GM19043 (cell line): ENCODE data around the gene MAD2L2.

Source experiments
- ATAC-seq: cut with Tn5 transposase; IDR thresholded peaks from one replicate; pipeline ENCODE4 v1.9.1; 2021; ENCODE audit warnings: low read depth; ENCODE audit not compliant: unreplicated experiment

MAD2L2 gene

GRCh38 chr1:11681071-11681771 lies at the start of gene MAD2L2:
Gene MAD2L2, minus strand, starts transcription at chr1:11681148. Its CDS starts 547 bp downstream, at chr1:11680601.
- ATAC-seq = peak; percentile 89

GRCh38 chr1:11730429-11730891 lies 49.5 kb upstream of the MAD2L2 start:
- ATAC-seq = peak; percentile 57

- ATAC-seq = no peak
Observed at GRCh38 chr1:11729498-11730428, 48.8 kb upstream of the MAD2L2 start.

GRCh38 chr1:11729155-11729497 lies 48.2 kb upstream of the MAD2L2 start:
- ATAC-seq = no peak

GRCh38 chr1:11728126-11728806 lies 47.3 kb upstream of the MAD2L2 start:
- no peak for ATAC-seq

- no peak for ATAC-seq
Observed at GRCh38 chr1:11727119-11727518, 46.2 kb upstream of the MAD2L2 start.

GRCh38 chr1:11725616-11726015 lies 44.7 kb upstream of the MAD2L2 start:
- ATAC-seq = no peak

GRCh38 chr1:11722538-11722937 lies 41.6 kb upstream of the MAD2L2 start:
- ATAC-seq = no peak

GRCh38 chr1:11721311-11721710 lies 40.4 kb upstream of the MAD2L2 start:
- ATAC-seq = no peak

GRCh38 chr1:11720525-11720924 lies 39.6 kb upstream of the MAD2L2 start:
- ATAC-seq = no peak

GRCh38 chr1:11720033-11720376 lies 39.1 kb upstream of the MAD2L2 start:
- ATAC-seq = no peak

- no peak for ATAC-seq
Observed at GRCh38 chr1:11719313-11720032, 38.5 kb upstream of the MAD2L2 start.

- ATAC-seq = no peak
Observed at GRCh38 chr1:11714831-11715575, 34.1 kb upstream of the MAD2L2 start.

- ATAC-seq = no peak
Observed at GRCh38 chr1:11713095-11713494, 32.1 kb upstream of the MAD2L2 start.

- ATAC-seq = no peak
Observed at GRCh38 chr1:11712285-11712684, 31.3 kb upstream of the MAD2L2 start.

GRCh38 chr1:11711490-11711889 lies 30.5 kb upstream of the MAD2L2 start:
- no peak for ATAC-seq

GRCh38 chr1:11708554-11709350 lies 27.8 kb upstream of the MAD2L2 start:
- ATAC-seq = no peak

GRCh38 chr1:11707621-11708276 lies 26.8 kb upstream of the MAD2L2 start:
- no peak for ATAC-seq

GRCh38 chr1:11706292-11706691 lies 25.3 kb upstream of the MAD2L2 start:
- no peak for ATAC-seq
